Osteoblast (primary cell): Measurements from ENCODE around the gene PCDHGB4. TPM values are rescaled to one million over a fixed set of nuclear protein-coding genes. Genes with fewer than 3 reads are reported as not detected.
"Not testable (repeated sequence)": the region's sequence is repeated elsewhere in the genome, so short reads cannot be mapped to it uniquely, and the experiment has no call there.

Source experiments
- DNase-seq: peaks from one replicate; pipeline ENCODE4 v3.0.0; 2011; ENCODE audit warnings: low spot score, mixed read lengths; ENCODE audit not compliant: insufficient read length; ENCODE audit errors: missing footprints
- H2AFZ ChIP-seq: 2 replicates; pipeline ENCODE4 v1.6.0; 2011; ENCODE audit warnings: mild to moderate bottlenecking, low read length
- H3K27ac ChIP-seq: 2 replicates; pipeline ENCODE4 v1.5.1; 2011; ENCODE audit warnings: mild to moderate bottlenecking, low read depth, low read length, moderate library complexity
- H3K27me3 ChIP-seq: 2 replicates; pipeline ENCODE4 v1.6.0; 2012; ENCODE audit warnings: mild to moderate bottlenecking, control low read depth, inconsistent platforms, low read length, moderate library complexity; ENCODE audit not compliant: insufficient read depth
- H3K36me3 ChIP-seq: 2 replicates; pipeline ENCODE4 v1.5.1; 2011; ENCODE audit warnings: mild to moderate bottlenecking, low read length, control low read depth, moderate library complexity; ENCODE audit not compliant: insufficient read depth
- H3K4me1 ChIP-seq: 2 replicates; pipeline ENCODE4 v1.5.1; 2011; ENCODE audit warnings: mild to moderate bottlenecking, low read length, control low read depth, moderate library complexity; ENCODE audit not compliant: insufficient read depth
- H3K4me2 ChIP-seq: 2 replicates; pipeline ENCODE4 v1.6.0; 2011; ENCODE audit warnings: mild to moderate bottlenecking, low read length; ENCODE audit not compliant: insufficient read depth
- H3K4me3 ChIP-seq: fragments of 200-600 bp; sonication (generic); 3 replicates; pipeline ENCODE4 v1.5.1; 2012; ENCODE audit warnings: mild to moderate bottlenecking, low read length, inconsistent platforms; ENCODE audit not compliant: insufficient read depth
- H3K79me2 ChIP-seq: 2 replicates; pipeline ENCODE4 v1.6.0; 2012; ENCODE audit warnings: mild to moderate bottlenecking, low read length, control low read depth, inconsistent platforms; ENCODE audit not compliant: insufficient read depth
- H3K9me3 ChIP-seq: 2 replicates; pipeline ENCODE4 v1.5.1; 2011; ENCODE audit warnings: low read depth, low read length, control low read depth
- H4K20me1 ChIP-seq: 2 replicates; pipeline ENCODE4 v1.6.0; 2012; ENCODE audit warnings: mild to moderate bottlenecking, low read length, control low read depth; ENCODE audit not compliant: insufficient read depth
- CTCF ChIP-seq: IDR thresholded peaks from 2 replicates; pipeline ENCODE4 v1.5.1; 2011; ENCODE audit warnings: mild to moderate bottlenecking, low read depth, low read length, moderate library complexity; ENCODE audit errors: extremely low read depth
- total RNA-seq: library from RNA; depleted of rRNA; stranded (reverse); fragments of >200 nt; gene quantifications from 2 replicates; pipeline ENCODE4 v1.2.3, GENCODE V29; 2012

The PCDHGB4 gene
- total RNA-seq, 1 donor = 15.9 TPM

GRCh38 chr5:141407790-141408505 is 20.4 kb downstream of the PCDHGB4 start, which contains the start of gene PCDHGB6:
TSS of gene PCDHGB6 (plus strand) at chr5:141408021. CDS start at chr5:141408203, 182 bp downstream.
- DNase-seq = peak; percentile 89
- Histone ChIP-seq H3K4me2 (peak within 1 kb of the TSS; percentile 28), H3K4me3 (peak within 1 kb of the TSS; percentile 60)
- not testable (repeated sequence) for H3K36me3 ChIP-seq, H3K9me3 ChIP-seq, H3K27ac ChIP-seq, H3K4me1 ChIP-seq, H4K20me1 ChIP-seq, H3K79me2 ChIP-seq, H2AFZ ChIP-seq, H3K27me3 ChIP-seq
- peak; percentile 56 for TF ChIP-seq CTCF

GRCh38 chr5:141409598-141410306 is 22.3 kb downstream of the PCDHGB4 start:
- Histone ChIP-seq H3K4me1 (no peaks in the 10 kb centered on the region), H3K4me2 (no peak overlapping the region), H3K79me2 (no peaks in the 10 kb centered on the region), H3K9me3 (peaks cover 3% of the 10 kb centered on the region), H3K27ac (no peak overlapping the region), H2AFZ (no peak overlapping the region), H4K20me1 (peaks cover 3% of the 10 kb centered on the region), H3K36me3 (no peaks in the 10 kb centered on the region), H3K27me3 (peaks cover 11% of the 10 kb centered on the region), H3K4me3 (no peak overlapping the region)
- no peak for DNase-seq
- TF ChIP-seq CTCF = no peak

- Histone ChIP-seq H4K20me1 (no peaks in the 10 kb centered on the region), H3K4me1 (no peaks in the 10 kb centered on the region), H3K27ac (no peak overlapping the region), H3K79me2 (no peaks in the 10 kb centered on the region), H2AFZ (no peak overlapping the region), H3K9me3 (peaks cover 3% of the 10 kb centered on the region), H3K4me3 (no peak overlapping the region), H3K36me3 (no peaks in the 10 kb centered on the region), H3K27me3 (peaks cover 11% of the 10 kb centered on the region), H3K4me2 (no peak overlapping the region)
- TF ChIP-seq CTCF = no peak
- no peak for DNase-seq
These were observed 24.1 kb downstream of the PCDHGB4 start for GRCh38 chr5:141411575-141411974.

GRCh38 chr5:141412854-141413539 is 25.5 kb downstream of the PCDHGB4 start, which contains the start of gene PCDHGA10:
TSS of gene PCDHGA10 (plus strand) at chr5:141412987. CDS start at chr5:141413176, 189 bp downstream.
- no peak within 1 kb of the TSS for H3K27ac ChIP-seq
- TF ChIP-seq CTCF = peak; percentile 79
- peak within 1 kb of the TSS; percentile 68 for H3K4me3 ChIP-seq
- no peaks in the 10 kb centered on the region for H3K36me3 ChIP-seq
- peaks cover 11% of the 10 kb centered on the region for H3K27me3 ChIP-seq
- no peaks in the 10 kb centered on the region for H4K20me1 ChIP-seq
- peaks cover 3% of the 10 kb centered on the region for H3K9me3 ChIP-seq
- H2AFZ ChIP-seq = peak within 1 kb of the TSS; percentile 71
- peak within 1 kb of the TSS; percentile 80 for H3K4me2 ChIP-seq
- peak; percentile 94 for DNase-seq
- no peaks in the 10 kb centered on the region for H3K4me1 ChIP-seq
- no peaks in the 10 kb centered on the region for H3K79me2 ChIP-seq
